GM19463 (cell line): ENCODE results near the gene C20orf144.
"Not testable (repeated sequence)": the region's sequence is repeated elsewhere in the genome, so short reads cannot be mapped to it uniquely, and the experiment has no call there.

Experiments used
- ATAC-seq: cut with Tn5 transposase; IDR thresholded peaks from one replicate; pipeline ENCODE4 v1.9.1; 2021; ENCODE audit warnings: mild to moderate bottlenecking, moderate library complexity; ENCODE audit not compliant: unreplicated experiment

The C20orf144 gene

DNA sequence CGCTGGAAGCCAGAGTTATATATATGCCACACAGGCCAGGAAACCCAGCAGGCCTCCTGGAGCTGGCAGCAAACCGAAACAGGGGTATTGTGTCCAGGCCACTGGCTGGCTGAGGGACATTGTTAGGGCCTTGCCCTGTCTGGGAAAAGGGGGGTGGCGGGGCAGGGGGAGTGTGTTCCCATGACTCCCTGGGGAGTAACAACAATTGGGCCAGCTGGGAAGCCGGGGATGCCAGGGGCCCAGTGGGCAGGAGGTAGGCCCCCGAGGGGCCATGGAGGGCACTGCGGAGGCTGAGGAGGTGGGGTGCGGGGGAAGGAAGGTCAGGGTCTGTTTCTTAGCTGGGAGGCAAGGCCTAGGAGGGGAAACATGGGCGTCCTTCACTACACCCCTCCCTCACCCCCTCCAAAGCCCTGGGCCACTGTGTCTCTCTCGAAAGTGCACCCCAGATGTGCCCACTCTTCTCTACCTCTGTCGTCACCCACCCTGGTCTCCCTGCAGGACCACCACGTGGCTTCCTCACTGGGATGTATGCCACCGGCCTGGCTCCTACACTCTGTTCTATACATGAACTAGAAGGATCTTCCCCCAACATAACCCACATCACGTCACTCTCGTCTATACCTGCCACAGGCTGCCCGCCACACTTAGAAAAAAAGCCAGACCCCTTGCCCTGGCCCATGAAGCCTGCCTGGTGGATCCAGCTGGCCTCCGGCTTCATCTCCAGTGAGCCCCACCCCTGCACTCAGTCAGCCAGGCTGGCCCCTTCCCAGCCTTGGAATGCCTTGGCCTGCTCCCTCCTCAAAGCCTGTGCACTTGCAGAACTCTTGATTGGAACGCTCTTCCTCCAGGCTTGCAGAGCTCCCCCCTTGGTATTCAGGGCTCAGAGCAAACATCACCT is 31.9 kb downstream of the C20orf144 start:
- no peak for ATAC-seq

- no peak for ATAC-seq
These were observed 32.5 kb downstream of the C20orf144 start for GRCh38 chr20:33694639-33695012.

GRCh38 chr20:33696448-33696847 is 34.3 kb downstream of the C20orf144 start:
- ATAC-seq, result no peak

- ATAC-seq, result no peak
These were observed 35.0 kb downstream of the C20orf144 start for GRCh38 chr20:33697129-33697528.

GRCh38 chr20:33698966-33699365 is 36.8 kb downstream of the C20orf144 start:
- not testable (repeated sequence) for ATAC-seq

- ATAC-seq, result not testable (repeated sequence)
These were observed 38.7 kb downstream of the C20orf144 start for GRCh38 chr20:33700696-33701441.

DNA sequence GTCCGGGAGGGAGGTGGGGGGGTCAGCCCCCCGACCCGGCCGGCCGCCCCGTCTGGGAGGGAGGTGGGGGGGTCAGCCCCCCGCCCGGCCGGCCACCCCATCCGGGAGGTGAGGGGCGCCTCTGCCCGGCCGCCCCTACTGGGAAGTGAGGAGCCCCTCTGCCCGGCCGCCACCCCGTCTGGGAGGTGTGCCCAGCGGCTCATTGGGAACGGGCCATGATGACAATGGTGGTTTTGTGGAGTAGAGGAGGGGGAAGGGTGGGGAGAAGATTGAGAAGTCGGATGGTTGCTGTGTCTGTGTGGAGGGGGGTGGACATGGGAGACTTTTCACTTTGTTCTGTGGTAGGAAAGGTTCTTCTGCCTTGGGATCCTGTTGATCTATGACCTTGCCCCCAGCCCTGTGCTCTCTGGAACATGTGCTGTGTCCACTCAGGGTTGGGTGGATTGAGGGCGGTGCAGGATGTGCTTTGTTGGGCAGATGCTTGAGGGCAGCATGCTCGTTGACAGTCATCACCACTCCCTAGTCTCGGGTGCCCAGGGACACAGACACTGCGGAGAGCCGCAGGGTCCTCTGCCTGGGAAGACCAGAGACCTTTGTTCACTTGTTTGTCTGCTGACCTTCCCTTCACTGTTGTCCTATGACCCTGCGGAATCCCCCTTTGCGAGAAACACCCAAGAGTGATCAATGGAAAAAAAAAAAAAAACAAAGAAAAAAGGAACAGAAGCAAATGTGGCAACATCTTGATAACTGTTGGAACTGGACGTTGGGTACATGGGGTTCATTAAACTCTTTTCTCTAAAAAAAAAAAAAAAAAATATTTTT is 39.7 kb downstream of the C20orf144 start:
- ATAC-seq, result no peak

- no peak for ATAC-seq
These were observed 40.7 kb downstream of the C20orf144 start for GRCh38 chr20:33702861-33703260.

DNA sequence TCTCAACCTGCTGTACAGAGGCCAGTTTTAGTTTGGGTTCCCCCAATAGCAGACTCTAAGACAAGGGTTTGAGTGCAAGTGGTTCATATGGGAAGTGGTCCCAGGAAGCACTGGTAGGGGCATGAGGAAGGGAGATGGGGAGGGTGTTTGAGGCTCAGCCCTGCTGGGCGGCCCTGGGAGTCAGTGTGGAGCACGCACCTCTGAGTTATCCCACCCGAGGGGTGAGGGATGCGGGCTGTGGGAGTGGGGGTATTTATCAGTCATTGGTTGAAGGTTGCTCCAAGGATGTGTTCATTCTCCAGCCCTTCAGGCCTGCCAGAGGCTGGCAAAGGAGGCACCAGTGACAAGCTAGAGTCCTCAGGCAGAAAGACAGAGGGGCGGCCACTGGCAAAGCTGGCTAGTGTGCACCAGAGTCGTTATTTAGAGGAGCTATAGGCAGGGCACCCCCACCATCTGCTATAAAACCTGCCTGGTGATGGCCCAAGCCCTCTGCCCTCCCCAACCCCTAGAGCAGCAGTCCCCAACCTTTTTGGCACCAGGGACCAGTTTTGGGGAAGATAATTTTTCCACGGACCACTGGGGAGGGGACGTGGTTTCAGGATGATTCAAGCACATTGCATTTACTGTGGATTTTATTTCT is 41.5 kb downstream of the C20orf144 start:
- ATAC-seq, result no peak

- ATAC-seq, result no peak
These were observed 42.2 kb downstream of the C20orf144 start for GRCh38 chr20:33704197-33704924.

DNA sequence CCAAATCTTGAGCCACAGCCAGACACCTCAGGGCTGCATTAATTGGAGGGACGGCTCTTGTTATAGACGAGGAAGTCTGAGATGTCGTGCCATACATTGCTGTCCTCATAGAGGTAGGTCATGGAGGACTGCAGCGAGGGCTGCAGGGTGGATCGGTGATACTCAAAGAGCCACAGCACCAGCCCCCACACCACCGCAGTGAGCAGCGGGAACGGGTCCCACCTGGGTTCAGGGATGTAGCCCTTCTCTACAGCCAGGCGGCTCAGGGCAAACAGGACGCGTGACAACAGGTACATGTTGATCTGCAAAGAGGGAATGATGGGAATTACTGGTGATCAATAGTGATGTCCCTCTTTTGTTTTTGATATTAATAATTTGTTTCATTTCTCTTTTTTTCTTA is 45.5 kb downstream of the C20orf144 start:
- ATAC-seq, result no peak

DNA sequence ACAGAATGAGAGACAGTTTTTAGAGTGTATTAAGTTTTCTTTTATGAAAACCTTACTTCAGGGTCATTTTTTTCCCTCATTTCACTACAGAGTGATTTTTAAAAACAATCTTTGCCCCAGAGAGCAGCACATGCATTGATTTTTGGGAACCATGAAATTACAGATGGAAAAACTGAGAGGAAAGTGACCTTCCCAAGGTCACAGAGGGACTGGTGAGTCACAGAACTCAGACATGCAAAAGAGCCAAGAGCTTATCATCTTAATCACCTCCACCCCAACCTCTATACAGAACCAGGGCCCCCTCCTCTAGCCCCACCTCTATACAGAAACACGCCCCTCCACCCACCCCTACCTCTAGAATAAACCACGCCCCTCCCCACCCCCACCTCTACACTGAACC is 47.3 kb downstream of the C20orf144 start:
- no peak for ATAC-seq

- ATAC-seq, result no peak
These were observed 47.9 kb downstream of the C20orf144 start for GRCh38 chr20:33709905-33710541.

- ATAC-seq, result no peak
These were observed 48.7 kb downstream of the C20orf144 start for GRCh38 chr20:33710681-33711445.

DNA sequence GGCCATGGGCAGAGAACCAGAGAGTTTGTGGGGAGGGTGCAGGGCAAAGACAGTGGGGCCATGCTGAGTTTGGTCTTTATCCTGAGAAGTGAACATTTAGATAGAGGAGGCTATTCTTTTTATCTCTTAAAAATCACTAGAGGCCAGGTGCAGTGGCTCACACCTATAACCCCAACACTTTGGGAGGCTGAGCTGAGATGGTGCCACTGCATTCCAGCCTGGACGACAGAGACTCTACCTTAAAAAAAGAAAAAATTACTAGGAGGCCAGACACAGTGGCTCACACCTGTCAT is 49.3 kb downstream of the C20orf144 start:
- ATAC-seq, result no peak
